HepG2 (cell line): ENCODE measurements around the gene IL5RA. TPM values are rescaled to one million over a fixed set of nuclear protein-coding genes. Genes with fewer than 3 reads are reported as not detected.

Source experiments
- ATAC-seq: fragments of 200-7000 bp; cut with Tn5 transposase; 3 replicates; pipeline ENCODE4 v1.9.1; 2020; ENCODE audit warnings: mild to moderate bottlenecking, moderate library complexity
- BruUV-seq: library from RNA; stranded (reverse); fragments of 400-500 nt; replicated peaks from 2 replicates; lab custom pipeline; 2021; lab: Mats Ljungman, UMichigan
- CTCF ChIA-PET: fragments of 300-600 bp; formaldehyde crosslinking; extraction: SDS; loops from one replicate; lab custom pipeline; 2021; ENCODE audit warnings: low total read pairs, inconsistent platforms, low intra/inter-chr PET ratio; lab: Yijun Ruan, JAX
- POLR2A ChIA-PET: fragments of 350-600 bp; sonication (Branson Sonifier 250); formaldehyde crosslinking; loops from one replicate; lab custom pipeline; 2020; ENCODE audit warnings: antibody characterized with exemption, inconsistent platforms; lab: Yijun Ruan, JAX
- DNase-seq: peaks from one replicate; pipeline ENCODE4 v3.0.0-alpha.2; 2015; ENCODE audit warnings: low spot score
- FAIRE-seq: peaks from 3 replicates; lab custom pipeline; 2011; peaks lifted over from hg19 to GRCh38; lab: Jason Lieb, UNC
- H2AFZ ChIP-seq: one replicate; pipeline ENCODE4 v1.6.1; 2011; ENCODE audit warnings: low read length, inconsistent platforms
- H3K27ac ChIP-seq: fragments of 300-600 bp; 3 replicates; pipeline ENCODE4 v1.8.0; 2011; ENCODE audit warnings: mixed run types, mild to moderate bottlenecking, mixed read lengths, low read length, inconsistent platforms; ENCODE audit not compliant: insufficient read depth; ENCODE audit errors: extremely low read length
- H3K27me3 ChIP-seq, 2 experiments: fragments of 200-600 bp in 1 of 2; 2 replicates in 1 of 2; 3 replicates in 1 of 2; pipeline versions ENCODE4 v1.6.0 to v1.8.0; 2011; ENCODE audit warnings: low read length in 2 of 2, mild to moderate bottlenecking in 2 of 2, moderate library complexity in 2 of 2, inconsistent platforms in 1 of 2; ENCODE audit not compliant: insufficient read depth in 2 of 2, control insufficient read depth in 1 of 2
- H3K36me3 ChIP-seq, 2 experiments: fragments of 200-600 bp in 1 of 2; replicated peaks in 1 of 2; 2 replicates in 1 of 2; 3 replicates in 1 of 2; pipeline versions ENCODE4 v1.5.1 to v1.8.0; 2011; ENCODE audit warnings: low read length in 2 of 2, inconsistent platforms in 1 of 2; ENCODE audit not compliant: insufficient read depth in 2 of 2, control insufficient read depth in 1 of 2
- H3K4me1 ChIP-seq: 2 replicates; pipeline ENCODE4 v1.5.1; 2012; ENCODE audit warnings: low read length, inconsistent platforms; ENCODE audit not compliant: insufficient read depth
- H3K4me2 ChIP-seq: 2 replicates; pipeline ENCODE4 v1.6.0; 2011; ENCODE audit warnings: low read depth, low read length, inconsistent platforms
- H3K4me3 ChIP-seq, 3 experiments: fragments of 200-600 bp in 1 of 3; sonication (generic), shearing (Covaris generic) in 1 of 3; replicated peaks in 1 of 3; 2 replicates each; pipeline ENCODE4 v1.5.1; 2011 to 2016; ENCODE audit warnings: low read length in 3 of 3, inconsistent platforms in 2 of 3, low read depth in 2 of 3, mild to moderate bottlenecking in 2 of 3, control low read depth in 1 of 3, mixed read lengths in 1 of 3; ENCODE audit not compliant: insufficient read depth in 1 of 3
- H3K79me2 ChIP-seq: one replicate; pipeline ENCODE4 v1.6.1; 2011; ENCODE audit warnings: low read length, inconsistent platforms; ENCODE audit not compliant: insufficient read depth
- H3K9ac ChIP-seq: 2 replicates; pipeline ENCODE4 v1.6.0; 2011; ENCODE audit warnings: mild to moderate bottlenecking, low read depth, low read length, inconsistent platforms; ENCODE audit not compliant: insufficient read depth
- H3K9me3 ChIP-seq: 2 replicates; pipeline ENCODE4 v1.5.1; 2012; ENCODE audit warnings: mild to moderate bottlenecking, low read length
- H4K20me1 ChIP-seq: 2 replicates; pipeline ENCODE4 v1.6.0; 2011; ENCODE audit warnings: inconsistent platforms, mild to moderate bottlenecking, low read length, moderate library complexity; ENCODE audit not compliant: insufficient read depth
- BCL6 ChIP-seq: IDR thresholded peaks from 2 replicates; pipeline ENCODE4 v1.6.1; 2016; ENCODE audit warnings: missing genetic modification reagents, missing compliant biosample characterization
- CHCHD3 ChIP-seq: sonication (generic); formaldehyde crosslinking; IDR thresholded peaks from 2 replicates; pipeline ENCODE4 v1.8.0; 2022; ENCODE audit warnings: mild to moderate bottlenecking, missing genetic modification reagents, moderate library complexity
- HIVEP1 ChIP-seq: sonication (generic); formaldehyde crosslinking; IDR thresholded peaks from 2 replicates; pipeline ENCODE4 v1.4.0; 2020; ENCODE audit warnings: mild to moderate bottlenecking, missing genetic modification reagents
- KMT2A ChIP-seq: sonication (generic); formaldehyde crosslinking; IDR thresholded peaks from 2 replicates; pipeline ENCODE4 v1.4.0; 2020; ENCODE audit warnings: missing genetic modification reagents
- NONO ChIP-seq, 2 experiments: fragments of 450-650 bp in 1 of 2; sonication (generic) in 1 of 2; formaldehyde crosslinking in 1 of 2; IDR thresholded peaks in 1 of 2; conservative IDR thresholded peaks in 1 of 2; 2 replicates each; pipeline versions ENCODE4 v1.6.1 to v1.8.0; 2017 to 2022; ENCODE audit warnings: mild to moderate bottlenecking in 1 of 2, missing genetic modification reagents in 1 of 2, moderate library complexity in 1 of 2
- SRSF1 ChIP-seq: fragments of 200-400 bp; formaldehyde crosslinking; optimal IDR thresholded peaks from 2 replicates; pipeline ENCODE3; 2017; ENCODE audit warnings: mild to moderate bottlenecking, low read depth, low read length, moderate library complexity
- ZNF350 ChIP-seq: sonication (generic); formaldehyde crosslinking; IDR thresholded peaks from 2 replicates; pipeline ENCODE4 v1.4.0; 2020; ENCODE audit warnings: mild to moderate bottlenecking, low read depth, missing genetic modification reagents, borderline replicate concordance
- ZNF674 ChIP-seq: sonication (generic); formaldehyde crosslinking; IDR thresholded peaks from 2 replicates; pipeline ENCODE4 v1.5.0; 2020; ENCODE audit warnings: low read depth, mild to moderate bottlenecking, missing genetic modification reagents
- ZNF83 ChIP-seq: sonication (generic); formaldehyde crosslinking; IDR thresholded peaks from 2 replicates; pipeline ENCODE4 v1.4.0; 2020; ENCODE audit warnings: missing genetic modification reagents, mild to moderate bottlenecking, borderline replicate concordance
- WGBS: methylation state at CpG from one replicate; pipeline ENCODE4 v1.1.6; 2017; ENCODE audit warnings: low lambda C conversion rate; 5-methylcytosine and 5-hydroxymethylcytosine counted together
- in situ Hi-C: cut with HindIII; loops from 2 replicates; pipeline ENCODE4 v1.10.0; 2017; ENCODE audit warnings: low pct_unique_long_range_greater_than_20kb; ENCODE audit not compliant: extremely low pct_ligation_motif_present
- intact Hi-C: fragments of 100-400 bp; cut with micrococcal nuclease; formaldehyde crosslinking; loops from one replicate; pipeline ENCODE4 v1.10.0; 2022; ENCODE audit not compliant: unreplicated experiment
- polyA plus RNA-seq, 8 experiments: library from polyadenylated mRNA; depleted of rRNA in 3 of 8; stranded (reverse) in 7 of 8; unstranded in 1 of 8; fragments of >200 nt; fragmentation: Illumina TruSeq in 4 of 8; extraction: Trizol in 4 of 8; gene quantifications; 2 replicates each; pipeline versions ENCODE4 v1.2.1 to v1.2.3, GENCODE V29; 2011 to 2016; ENCODE audit warnings: low read depth in 4 of 8, missing spikeins in 1 of 8, mixed read lengths in 1 of 8; ENCODE audit not compliant: insufficient read depth in 1 of 8
- total RNA-seq, 5 experiments: library from RNA; depleted of rRNA; stranded (reverse); fragments of >200 nt; fragmentation: Illumina TruSeq; extraction: Trizol; gene quantifications; 2 replicates each; pipeline ENCODE4 v1.2.3, GENCODE V29; 2016; ENCODE audit warnings: low read depth in 1 of 5
- TF ChIP-seq, protein P1 (sequence below): sonication (generic); formaldehyde crosslinking; IDR thresholded peaks from 2 replicates; pipeline ENCODE4 v1.4.0; 2020; ENCODE audit warnings: missing genetic modification reagents, mild to moderate bottlenecking, borderline replicate concordance
- TF ChIP-seq, protein P2 (sequence below): sonication (generic); formaldehyde crosslinking; IDR thresholded peaks from 2 replicates; pipeline ENCODE4 v1.4.0; 2020; ENCODE audit warnings: mild to moderate bottlenecking, missing genetic modification reagents

Gene IL5RA
- total and polyA plus RNA-seq, 2 of the 13 experiments (the other 11 are each of a cell fraction or from before 2014, with no cell fraction given) = not detected

DNA sequence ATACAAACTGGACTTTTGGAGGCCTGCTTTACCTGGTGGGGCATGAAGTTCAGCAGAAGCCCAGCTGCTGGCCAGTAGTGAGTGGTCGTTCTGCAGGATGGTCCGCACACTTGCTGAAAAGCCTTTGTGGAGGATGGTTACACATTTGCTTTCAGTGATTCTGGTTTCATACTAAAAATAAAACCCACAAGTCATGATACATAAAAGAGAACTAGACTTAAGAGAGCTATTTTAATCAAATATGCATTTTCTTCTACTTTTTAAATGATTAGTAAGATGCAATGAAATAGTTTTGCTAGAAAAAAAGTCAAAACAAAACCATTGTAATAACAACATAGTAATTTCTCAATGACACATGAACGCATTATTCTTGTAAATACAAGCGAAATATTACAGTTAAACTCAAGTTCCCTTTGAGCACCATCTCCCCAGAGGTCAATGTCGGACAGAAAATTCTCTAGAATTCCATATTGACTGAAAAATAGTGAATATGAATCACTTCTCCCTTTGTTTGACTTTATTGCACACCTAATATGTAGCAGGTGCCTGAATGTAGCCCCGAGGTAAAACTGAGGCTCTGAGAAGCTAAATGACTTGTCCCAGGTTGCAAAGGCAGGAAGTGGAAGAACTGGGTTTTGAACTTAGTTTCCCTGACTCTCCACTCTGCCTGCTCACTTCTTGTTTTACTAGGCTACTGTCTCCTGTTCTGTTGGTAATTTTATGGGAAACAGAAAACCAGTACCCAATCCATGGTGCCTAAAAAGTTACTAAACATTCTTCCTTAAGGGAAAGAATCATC lies 8.3 kb downstream of the IL5RA start:
- no TSS peak for BruUV-seq
- no peaks in the 10 kb centered on the region for H3K9me3 ChIP-seq
- H3K27ac ChIP-seq = no peak overlapping the region
- in situ Hi-C loops = no loop called here
- no peak overlapping the region for H3K9ac ChIP-seq
- peaks cover 0 to 5% of the 10 kb centered on the region in 2 experiments; a peak in 1 of 5 replicates for H3K27me3 ChIP-seq
- no peaks in the 10 kb centered on the region for H3K4me1 ChIP-seq
- WGBS = 33% methylated on average over 6 of the region's 6 CpGs
- FAIRE-seq (no peak), ATAC-seq (no peak), DNase-seq (no peak)
- H3K79me2 ChIP-seq = no peaks in the 10 kb centered on the region
- no peaks in the 10 kb centered on the region for H3K36me3 ChIP-seq
- H3K4me2 ChIP-seq = no peak overlapping the region
- intact Hi-C loops = no loop called here
- H4K20me1 ChIP-seq = no peaks in the 10 kb centered on the region
- ChIA-PET CTCF (no interaction called here), POLR2A (no interaction called here)
- H2AFZ ChIP-seq = no peak overlapping the region
- no peak overlapping the region for H3K4me3 ChIP-seq
- TF ChIP-seq ZNF350 = no peak
- TF ChIP-seq ZNF674 (CRISPR knock-in tag) = no peak
- no peak for TF ChIP-seq SRSF1
- TF ChIP-seq ZNF83 (CRISPR knock-in tag) = no peak

DNA sequence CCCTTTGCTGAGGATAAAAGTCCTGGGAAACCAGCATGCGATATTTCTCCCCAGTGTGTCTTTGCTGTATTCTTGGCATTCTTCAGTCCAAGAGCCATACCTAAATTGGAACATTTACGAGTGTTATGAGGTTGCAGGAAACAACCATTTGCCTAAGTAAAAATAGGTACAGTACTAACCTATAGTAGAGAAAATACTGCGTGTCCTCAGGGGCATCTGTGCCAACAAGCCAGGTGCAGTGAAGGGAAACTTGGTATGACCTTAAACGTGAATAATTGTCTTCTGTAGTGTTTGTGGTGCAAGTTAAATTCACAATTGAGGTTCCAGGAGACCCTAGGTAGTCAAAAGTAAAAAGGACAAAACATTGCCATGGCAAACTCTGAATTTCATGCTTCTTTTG lies 12.2 kb downstream of the IL5RA start:
- CTCF ChIA-PET = no interaction called here
- ATAC-seq = no peak
- TF ChIP-seq HIVEP1 (CRISPR knock-in tag) (no peak), NONO (IDR thresholded peaks at IDR 0.05) (no peak), NONO (CRISPR knock-in tag; conservative IDR thresholded peaks at IDR 0.05) (no peak), CHCHD3 (CRISPR knock-in tag) (no peak), SRSF1 (no peak), BCL6 (CRISPR knock-in tag) (no peak), KMT2A (CRISPR knock-in tag) (no peak)
- TF ChIP-seq, protein P1, sequence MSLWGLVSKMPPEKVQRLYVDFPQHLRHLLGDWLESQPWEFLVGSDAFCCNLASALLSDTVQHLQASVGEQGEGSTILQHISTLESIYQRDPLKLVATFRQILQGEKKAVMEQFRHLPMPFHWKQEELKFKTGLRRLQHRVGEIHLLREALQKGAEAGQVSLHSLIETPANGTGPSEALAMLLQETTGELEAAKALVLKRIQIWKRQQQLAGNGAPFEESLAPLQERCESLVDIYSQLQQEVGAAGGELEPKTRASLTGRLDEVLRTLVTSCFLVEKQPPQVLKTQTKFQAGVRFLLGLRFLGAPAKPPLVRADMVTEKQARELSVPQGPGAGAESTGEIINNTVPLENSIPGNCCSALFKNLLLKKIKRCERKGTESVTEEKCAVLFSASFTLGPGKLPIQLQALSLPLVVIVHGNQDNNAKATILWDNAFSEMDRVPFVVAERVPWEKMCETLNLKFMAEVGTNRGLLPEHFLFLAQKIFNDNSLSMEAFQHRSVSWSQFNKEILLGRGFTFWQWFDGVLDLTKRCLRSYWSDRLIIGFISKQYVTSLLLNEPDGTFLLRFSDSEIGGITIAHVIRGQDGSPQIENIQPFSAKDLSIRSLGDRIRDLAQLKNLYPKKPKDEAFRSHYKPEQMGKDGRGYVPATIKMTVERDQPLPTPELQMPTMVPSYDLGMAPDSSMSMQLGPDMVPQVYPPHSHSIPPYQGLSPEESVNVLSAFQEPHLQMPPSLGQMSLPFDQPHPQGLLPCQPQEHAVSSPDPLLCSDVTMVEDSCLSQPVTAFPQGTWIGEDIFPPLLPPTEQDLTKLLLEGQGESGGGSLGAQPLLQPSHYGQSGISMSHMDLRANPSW (CRISPR knock-in tag) = no peak
- TF ChIP-seq, protein P2, sequence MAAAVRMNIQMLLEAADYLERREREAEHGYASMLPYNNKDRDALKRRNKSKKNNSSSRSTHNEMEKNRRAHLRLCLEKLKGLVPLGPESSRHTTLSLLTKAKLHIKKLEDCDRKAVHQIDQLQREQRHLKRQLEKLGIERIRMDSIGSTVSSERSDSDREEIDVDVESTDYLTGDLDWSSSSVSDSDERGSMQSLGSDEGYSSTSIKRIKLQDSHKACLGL = no peak

More for the DNA sequence above, 12.2 kb downstream of the IL5RA start:
- in situ Hi-C loops = no loop called here
- no peaks in the 10 kb centered on the region for H3K36me3 ChIP-seq
- DNase-seq = no peak
- POLR2A ChIA-PET = no interaction called here
- H3K27ac ChIP-seq = no peak overlapping the region
- peaks cover 0 to 5% of the 10 kb centered on the region in 2 experiments; a peak in 1 of 5 replicates for H3K27me3 ChIP-seq
- no peak overlapping the region for H3K4me3 ChIP-seq
- BruUV-seq = no TSS peak
- no peak overlapping the region for H2AFZ ChIP-seq
- intact Hi-C loops = no loop called here
- H3K4me2 ChIP-seq = no peak overlapping the region
- H3K4me1 ChIP-seq = no peaks in the 10 kb centered on the region
- no peaks in the 10 kb centered on the region for H3K79me2 ChIP-seq
- no peaks in the 10 kb centered on the region for H3K9me3 ChIP-seq
- no peaks in the 10 kb centered on the region for H4K20me1 ChIP-seq
- no peak overlapping the region for H3K9ac ChIP-seq
- 13% methylated on average over 4 of the region's 4 CpGs for WGBS
- FAIRE-seq = no peak
